HepG2 (cell line): ENCODE results near the gene STK39. TPM values are rescaled to one million over a fixed set of nuclear protein-coding genes. Genes with fewer than 3 reads are reported as not detected.
A peak's percentile ranks its signal among the peaks of the same experiment; 100 is the strongest.

ENCODE experiments used
- ATAC-seq: fragments of 200-7000 bp; cut with Tn5 transposase; 3 replicates; pipeline ENCODE4 v1.9.1; 2020; ENCODE audit warnings: mild to moderate bottlenecking, moderate library complexity
- BruUV-seq: library from RNA; stranded (reverse); fragments of 400-500 nt; replicated peaks from 2 replicates; lab custom pipeline; 2021; lab: Mats Ljungman, UMichigan
- CTCF ChIA-PET: fragments of 300-600 bp; formaldehyde crosslinking; extraction: SDS; loops from one replicate; lab custom pipeline; 2021; ENCODE audit warnings: low total read pairs, inconsistent platforms, low intra/inter-chr PET ratio; lab: Yijun Ruan, JAX
- POLR2A ChIA-PET: fragments of 350-600 bp; sonication (Branson Sonifier 250); formaldehyde crosslinking; loops from one replicate; lab custom pipeline; 2020; ENCODE audit warnings: antibody characterized with exemption, inconsistent platforms; lab: Yijun Ruan, JAX
- DNase-seq: peaks from one replicate; pipeline ENCODE4 v3.0.0-alpha.2; 2015; ENCODE audit warnings: low spot score
- FAIRE-seq: peaks from 3 replicates; lab custom pipeline; 2011; peaks lifted over from hg19 to GRCh38; lab: Jason Lieb, UNC
- H2AFZ ChIP-seq: one replicate; pipeline ENCODE4 v1.6.1; 2011; ENCODE audit warnings: low read length, inconsistent platforms
- H3K27ac ChIP-seq: fragments of 300-600 bp; 3 replicates; pipeline ENCODE4 v1.8.0; 2011; ENCODE audit warnings: mixed run types, mild to moderate bottlenecking, mixed read lengths, low read length, inconsistent platforms; ENCODE audit not compliant: insufficient read depth; ENCODE audit errors: extremely low read length
- H3K27me3 ChIP-seq, 2 experiments: fragments of 200-600 bp in 1 of 2; 2 replicates in 1 of 2; 3 replicates in 1 of 2; pipeline versions ENCODE4 v1.6.0 to v1.8.0; 2011; ENCODE audit warnings: low read length in 2 of 2, mild to moderate bottlenecking in 2 of 2, moderate library complexity in 2 of 2, inconsistent platforms in 1 of 2; ENCODE audit not compliant: insufficient read depth in 2 of 2, control insufficient read depth in 1 of 2
- H3K36me3 ChIP-seq, 2 experiments: fragments of 200-600 bp in 1 of 2; replicated peaks in 1 of 2; 2 replicates in 1 of 2; 3 replicates in 1 of 2; pipeline versions ENCODE4 v1.5.1 to v1.8.0; 2011; ENCODE audit warnings: low read length in 2 of 2, inconsistent platforms in 1 of 2; ENCODE audit not compliant: insufficient read depth in 2 of 2, control insufficient read depth in 1 of 2
- H3K4me1 ChIP-seq: 2 replicates; pipeline ENCODE4 v1.5.1; 2012; ENCODE audit warnings: low read length, inconsistent platforms; ENCODE audit not compliant: insufficient read depth
- H3K4me2 ChIP-seq: 2 replicates; pipeline ENCODE4 v1.6.0; 2011; ENCODE audit warnings: low read depth, low read length, inconsistent platforms
- H3K4me3 ChIP-seq, 3 experiments: fragments of 200-600 bp in 1 of 3; sonication (generic), shearing (Covaris generic) in 1 of 3; replicated peaks in 1 of 3; 2 replicates each; pipeline ENCODE4 v1.5.1; 2011 to 2016; ENCODE audit warnings: low read length in 3 of 3, inconsistent platforms in 2 of 3, low read depth in 2 of 3, mild to moderate bottlenecking in 2 of 3, control low read depth in 1 of 3, mixed read lengths in 1 of 3; ENCODE audit not compliant: insufficient read depth in 1 of 3
- H3K79me2 ChIP-seq: one replicate; pipeline ENCODE4 v1.6.1; 2011; ENCODE audit warnings: low read length, inconsistent platforms; ENCODE audit not compliant: insufficient read depth
- H3K9ac ChIP-seq: 2 replicates; pipeline ENCODE4 v1.6.0; 2011; ENCODE audit warnings: mild to moderate bottlenecking, low read depth, low read length, inconsistent platforms; ENCODE audit not compliant: insufficient read depth
- H3K9me3 ChIP-seq: 2 replicates; pipeline ENCODE4 v1.5.1; 2012; ENCODE audit warnings: mild to moderate bottlenecking, low read length
- H4K20me1 ChIP-seq: 2 replicates; pipeline ENCODE4 v1.6.0; 2011; ENCODE audit warnings: inconsistent platforms, mild to moderate bottlenecking, low read length, moderate library complexity; ENCODE audit not compliant: insufficient read depth
- ARNT ChIP-seq: fragments of 450-650 bp; IDR thresholded peaks from 2 replicates; pipeline ENCODE4 v1.6.1; 2017
- CC2D1A ChIP-seq: sonication (generic); formaldehyde crosslinking; IDR thresholded peaks from 2 replicates; pipeline ENCODE4 v1.8.1; 2023; ENCODE audit warnings: mild to moderate bottlenecking, missing genetic modification reagents
- ZKSCAN1 ChIP-seq: fragments of 150-350 bp; IDR thresholded peaks from 2 replicates; pipeline ENCODE4 v1.6.1; 2014; ENCODE audit warnings: low read length
- ZNF556 ChIP-seq: sonication (generic); formaldehyde crosslinking; IDR thresholded peaks from 2 replicates; pipeline ENCODE4 v1.4.0; 2020; ENCODE audit warnings: mild to moderate bottlenecking, missing genetic modification reagents, borderline replicate concordance
- ZNF557 ChIP-seq: sonication (generic); formaldehyde crosslinking; IDR thresholded peaks from 2 replicates; pipeline ENCODE4 v1.4.0; 2020; ENCODE audit warnings: missing genetic modification reagents
- ZNF660 ChIP-seq: sonication (generic); formaldehyde crosslinking; IDR thresholded peaks from 2 replicates; pipeline ENCODE4 v1.5.1; 2020; ENCODE audit warnings: mild to moderate bottlenecking, low read depth, missing genetic modification reagents, borderline replicate concordance
- ZSCAN25 ChIP-seq: sonication (generic); formaldehyde crosslinking; IDR thresholded peaks from 2 replicates; pipeline ENCODE4 v1.8.0; 2022; ENCODE audit warnings: mild to moderate bottlenecking, missing genetic modification reagents
- WGBS: methylation state at CpG from one replicate; pipeline ENCODE4 v1.1.6; 2017; ENCODE audit warnings: low lambda C conversion rate; 5-methylcytosine and 5-hydroxymethylcytosine counted together
- in situ Hi-C: cut with HindIII; loops from 2 replicates; pipeline ENCODE4 v1.10.0; 2017; ENCODE audit warnings: low pct_unique_long_range_greater_than_20kb; ENCODE audit not compliant: extremely low pct_ligation_motif_present
- intact Hi-C: fragments of 100-400 bp; cut with micrococcal nuclease; formaldehyde crosslinking; loops from one replicate; pipeline ENCODE4 v1.10.0; 2022; ENCODE audit not compliant: unreplicated experiment
- polyA plus RNA-seq, 8 experiments: library from polyadenylated mRNA; depleted of rRNA in 3 of 8; stranded (reverse) in 7 of 8; unstranded in 1 of 8; fragments of >200 nt; fragmentation: Illumina TruSeq in 4 of 8; extraction: Trizol in 4 of 8; gene quantifications; 2 replicates each; pipeline versions ENCODE4 v1.2.1 to v1.2.3, GENCODE V29; 2011 to 2016; ENCODE audit warnings: low read depth in 4 of 8, missing spikeins in 1 of 8, mixed read lengths in 1 of 8; ENCODE audit not compliant: insufficient read depth in 1 of 8
- total RNA-seq, 5 experiments: library from RNA; depleted of rRNA; stranded (reverse); fragments of >200 nt; fragmentation: Illumina TruSeq; extraction: Trizol; gene quantifications; 2 replicates each; pipeline ENCODE4 v1.2.3, GENCODE V29; 2016; ENCODE audit warnings: low read depth in 1 of 5
- TF ChIP-seq, protein P1 (sequence below): sonication (generic); formaldehyde crosslinking; IDR thresholded peaks from 2 replicates; pipeline ENCODE4 v1.5.0; 2020; ENCODE audit warnings: mild to moderate bottlenecking, missing genetic modification reagents, moderate library complexity
- TF ChIP-seq, protein P2 (sequence below): IDR thresholded peaks from 2 replicates; pipeline ENCODE4 v1.6.1; 2018; ENCODE audit warnings: missing genetic modification reagents, mild to moderate bottlenecking, missing compliant biosample characterization
- TF ChIP-seq, protein P3 (sequence below): sonication (generic); IDR thresholded peaks from 2 replicates; pipeline ENCODE4 v1.6.1; 2016; ENCODE audit warnings: low read depth, borderline replicate concordance

Gene STK39
- total and polyA plus RNA-seq, 2 of the 13 experiments (the other 11 are each of a cell fraction or from before 2014, with no cell fraction given), result 27.3 to 38.4 TPM

DNA sequence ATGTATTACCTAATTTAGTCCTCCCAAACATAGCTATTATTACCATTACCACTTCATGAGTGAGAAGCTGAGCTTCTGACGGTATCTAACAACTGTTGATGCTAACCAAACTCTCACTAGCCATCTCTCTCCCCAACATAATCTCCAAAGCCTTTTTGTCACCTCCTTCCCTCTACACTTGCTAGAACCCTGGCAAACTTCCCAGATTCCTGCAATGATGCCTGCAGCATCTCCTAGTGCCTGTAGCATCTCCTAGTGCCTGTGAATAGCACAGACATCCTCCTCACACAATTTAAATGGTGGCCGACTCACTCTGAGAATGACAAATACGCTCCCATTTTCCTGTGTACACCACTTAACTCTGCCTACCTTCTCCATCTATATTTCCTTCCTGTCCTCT, 126.7 kb downstream of the STK39 start:
- no peaks in the 10 kb centered on the region for H3K79me2 ChIP-seq
- no peaks in the 10 kb centered on the region for H4K20me1 ChIP-seq
- ChIA-PET POLR2A (no interaction called here), CTCF (no interaction called here)
- no peak overlapping the region for H2AFZ ChIP-seq
- H3K27ac ChIP-seq, result no peak overlapping the region
- no TSS peak for BruUV-seq
- no peaks in the 10 kb centered on the region for H3K27me3 ChIP-seq
- in situ Hi-C loops, result loop anchor here (25.0 kb wide), 4 partner anchors 583 to 1233 kb away; partner anchors contain the start of gene XIRP2
- WGBS, result 100% methylated on average over 3 of the region's 3 CpGs
- no peaks in the 10 kb centered on the region for H3K4me1 ChIP-seq
- DNase-seq, result no peak
- no peaks in the 10 kb centered on the region for H3K9me3 ChIP-seq
- no peak for FAIRE-seq
- no peak overlapping the region for H3K4me2 ChIP-seq
- ATAC-seq, result no peak
- no peak overlapping the region for H3K9ac ChIP-seq
- peaks cover 16 to 40% of the 10 kb centered on the region in 2 experiments for H3K36me3 ChIP-seq
- intact Hi-C loops, result no loop called here
- H3K4me3 ChIP-seq, result no peak overlapping the region
- no peak for TF ChIP-seq ZNF557 (CRISPR knock-in tag)

DNA sequence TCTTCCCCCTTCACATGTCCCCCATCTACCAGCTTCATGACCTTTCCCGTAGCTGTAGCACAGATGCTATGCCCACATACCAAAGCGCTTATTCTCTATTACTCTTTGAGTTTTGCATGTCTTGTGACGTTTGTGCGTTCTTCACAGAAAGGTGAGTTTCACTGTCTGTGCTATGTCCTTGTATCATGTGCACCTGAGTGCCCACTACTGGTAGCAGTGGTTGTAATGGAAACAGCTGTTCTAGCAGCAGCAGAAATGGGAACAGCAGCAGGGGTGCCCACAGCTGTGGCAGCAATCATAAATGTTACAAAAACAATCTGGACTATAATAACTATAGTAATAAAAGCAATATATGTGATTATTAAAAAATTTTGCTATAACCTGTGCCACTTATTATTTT, 127.1 kb downstream of the STK39 start:
- TF ChIP-seq ZSCAN25 (CRISPR knock-in tag), result no peak
- TF ChIP-seq ARNT, result no peak
- TF ChIP-seq, protein P1, sequence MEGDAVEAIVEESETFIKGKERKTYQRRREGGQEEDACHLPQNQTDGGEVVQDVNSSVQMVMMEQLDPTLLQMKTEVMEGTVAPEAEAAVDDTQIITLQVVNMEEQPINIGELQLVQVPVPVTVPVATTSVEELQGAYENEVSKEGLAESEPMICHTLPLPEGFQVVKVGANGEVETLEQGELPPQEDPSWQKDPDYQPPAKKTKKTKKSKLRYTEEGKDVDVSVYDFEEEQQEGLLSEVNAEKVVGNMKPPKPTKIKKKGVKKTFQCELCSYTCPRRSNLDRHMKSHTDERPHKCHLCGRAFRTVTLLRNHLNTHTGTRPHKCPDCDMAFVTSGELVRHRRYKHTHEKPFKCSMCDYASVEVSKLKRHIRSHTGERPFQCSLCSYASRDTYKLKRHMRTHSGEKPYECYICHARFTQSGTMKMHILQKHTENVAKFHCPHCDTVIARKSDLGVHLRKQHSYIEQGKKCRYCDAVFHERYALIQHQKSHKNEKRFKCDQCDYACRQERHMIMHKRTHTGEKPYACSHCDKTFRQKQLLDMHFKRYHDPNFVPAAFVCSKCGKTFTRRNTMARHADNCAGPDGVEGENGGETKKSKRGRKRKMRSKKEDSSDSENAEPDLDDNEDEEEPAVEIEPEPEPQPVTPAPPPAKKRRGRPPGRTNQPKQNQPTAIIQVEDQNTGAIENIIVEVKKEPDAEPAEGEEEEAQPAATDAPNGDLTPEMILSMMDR, result peak; percentile 43
- TF ChIP-seq, protein P2, sequence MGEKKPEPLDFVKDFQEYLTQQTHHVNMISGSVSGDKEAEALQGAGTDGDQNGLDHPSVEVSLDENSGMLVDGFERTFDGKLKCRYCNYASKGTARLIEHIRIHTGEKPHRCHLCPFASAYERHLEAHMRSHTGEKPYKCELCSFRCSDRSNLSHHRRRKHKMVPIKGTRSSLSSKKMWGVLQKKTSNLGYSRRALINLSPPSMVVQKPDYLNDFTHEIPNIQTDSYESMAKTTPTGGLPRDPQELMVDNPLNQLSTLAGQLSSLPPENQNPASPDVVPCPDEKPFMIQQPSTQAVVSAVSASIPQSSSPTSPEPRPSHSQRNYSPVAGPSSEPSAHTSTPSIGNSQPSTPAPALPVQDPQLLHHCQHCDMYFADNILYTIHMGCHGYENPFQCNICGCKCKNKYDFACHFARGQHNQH (CRISPR knock-in tag), result no peak
- TF ChIP-seq ZNF556 (CRISPR knock-in tag), result no peak
- TF ChIP-seq, protein P3, sequence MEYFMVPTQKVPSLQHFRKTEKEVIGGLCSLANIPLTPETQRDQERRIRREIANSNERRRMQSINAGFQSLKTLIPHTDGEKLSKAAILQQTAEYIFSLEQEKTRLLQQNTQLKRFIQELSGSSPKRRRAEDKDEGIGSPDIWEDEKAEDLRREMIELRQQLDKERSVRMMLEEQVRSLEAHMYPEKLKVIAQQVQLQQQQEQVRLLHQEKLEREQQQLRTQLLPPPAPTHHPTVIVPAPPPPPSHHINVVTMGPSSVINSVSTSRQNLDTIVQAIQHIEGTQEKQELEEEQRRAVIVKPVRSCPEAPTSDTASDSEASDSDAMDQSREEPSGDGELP, result peak; percentile 61; the same call in 1 of the 2 replicates
- no peak for TF ChIP-seq ZKSCAN1
- TF ChIP-seq ZNF660 (CRISPR knock-in tag), result no peak
- no peak for TF ChIP-seq CC2D1A (CRISPR knock-in tag)
- FAIRE-seq (no peak), ATAC-seq (peak; percentile 54), DNase-seq (no peak)
- BruUV-seq, result no TSS peak
- in situ Hi-C loops, result loop anchor here (25.0 kb wide), 4 partner anchors 583 to 1233 kb away; partner anchors contain the start of gene XIRP2
- intact Hi-C loops, result no loop called here
- Histone ChIP-seq H3K4me1 (no peaks in the 10 kb centered on the region), H3K9me3 (no peaks in the 10 kb centered on the region), H3K4me2 (no peak overlapping the region), H3K27me3 (no peaks in the 10 kb centered on the region), H3K27ac (no peak overlapping the region), H3K9ac (no peak overlapping the region), H3K4me3 (no peak overlapping the region), H3K36me3 (peaks cover 16 to 41% of the 10 kb centered on the region in 2 experiments), H4K20me1 (no peaks in the 10 kb centered on the region), H2AFZ (no peak overlapping the region), H3K79me2 (no peaks in the 10 kb centered on the region)
- POLR2A ChIA-PET, result no interaction called here
- 93% methylated on average over 4 of the region's 4 CpGs for WGBS
- CTCF ChIA-PET, result interaction anchor here (0.8 to 1.9 kb wide), 2 partner anchors 217 to 1581 kb away, joined by 3 to 12 read pairs; no protein-coding TSS in a partner anchor
